HG03039 (cell line): ENCODE data around the gene NTRK2.

Source experiments
- ATAC-seq: cut with Tn5 transposase; IDR thresholded peaks from one replicate; pipeline ENCODE4 v1.9.1; 2021; ENCODE audit warnings: mild to moderate bottlenecking, moderate library complexity; ENCODE audit not compliant: unreplicated experiment

Gene NTRK2

DNA sequence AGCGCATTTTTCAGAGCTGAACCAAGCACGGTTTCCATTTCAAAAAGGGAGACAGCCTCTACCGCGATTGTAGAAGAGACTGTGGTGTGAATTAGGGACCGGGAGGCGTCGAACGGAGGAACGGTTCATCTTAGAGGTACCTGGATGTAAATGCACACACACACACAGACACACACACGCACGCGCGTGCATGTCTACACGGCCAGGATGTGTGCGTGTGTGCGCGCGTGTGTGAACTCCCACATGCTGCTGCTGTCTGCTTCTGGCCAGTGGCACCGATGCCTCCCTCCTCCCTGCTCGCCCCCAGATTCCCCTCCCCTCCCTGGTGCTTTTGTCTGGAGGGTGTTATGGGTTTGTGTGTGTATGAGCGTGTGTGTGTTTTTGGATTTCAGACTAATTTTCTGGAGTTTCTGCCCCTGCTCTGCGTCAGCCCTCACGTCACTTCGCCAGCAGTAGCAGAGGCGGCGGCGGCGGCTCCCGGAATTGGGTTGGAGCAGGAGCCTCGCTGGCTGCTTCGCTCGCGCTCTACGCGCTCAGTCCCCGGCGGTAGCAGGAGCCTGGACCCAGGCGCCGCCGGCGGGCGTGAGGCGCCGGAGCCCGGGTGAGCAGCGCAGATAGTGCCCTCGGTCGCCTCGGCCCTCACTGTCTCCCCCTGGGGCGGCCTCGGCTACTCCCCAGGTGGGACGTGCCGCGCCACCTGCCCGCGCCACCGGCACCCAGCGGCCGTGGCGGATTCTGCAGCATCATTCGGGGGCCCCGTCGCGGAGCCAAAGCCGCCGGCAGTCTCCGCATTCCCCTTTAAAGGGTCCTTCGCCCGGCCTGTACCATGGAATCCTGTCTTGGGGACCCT lies at the start of gene NTRK2:
TSS of gene NTRK2 (plus strand) at position 442 of the 850 bp plus-strand sequence. CDS start 1,020 bp downstream, outside the sequence.
- no peak for ATAC-seq

GRCh38 chr9:84620338-84620737 lies 49.2 kb upstream of the NTRK2 start:
- no peak for ATAC-seq

DNA sequence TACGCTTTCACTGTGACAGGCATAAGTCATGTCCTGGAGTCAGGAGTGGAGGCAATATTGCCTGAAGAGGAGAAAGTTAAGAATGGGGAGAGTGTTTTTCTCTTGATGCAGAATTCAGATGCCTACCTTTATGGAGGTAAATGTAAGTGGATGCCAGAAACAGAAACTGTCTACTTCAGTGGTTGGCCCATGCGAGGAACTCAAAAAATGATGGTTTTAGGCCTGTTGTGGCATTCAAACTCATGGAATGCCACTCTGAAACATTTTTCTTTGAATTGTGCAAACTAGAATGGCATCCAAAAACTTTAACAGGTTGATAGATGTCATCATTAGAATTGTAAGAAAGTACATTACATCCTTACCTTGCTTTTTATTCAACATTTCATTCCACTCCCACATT lies 47.7 kb upstream of the NTRK2 start:
- no peak for ATAC-seq

GRCh38 chr9:84622981-84623380 lies 46.5 kb upstream of the NTRK2 start:
- ATAC-seq = no peak

- no peak for ATAC-seq
These were observed 33.1 kb upstream of the NTRK2 start for GRCh38 chr9:84636436-84636835.

DNA sequence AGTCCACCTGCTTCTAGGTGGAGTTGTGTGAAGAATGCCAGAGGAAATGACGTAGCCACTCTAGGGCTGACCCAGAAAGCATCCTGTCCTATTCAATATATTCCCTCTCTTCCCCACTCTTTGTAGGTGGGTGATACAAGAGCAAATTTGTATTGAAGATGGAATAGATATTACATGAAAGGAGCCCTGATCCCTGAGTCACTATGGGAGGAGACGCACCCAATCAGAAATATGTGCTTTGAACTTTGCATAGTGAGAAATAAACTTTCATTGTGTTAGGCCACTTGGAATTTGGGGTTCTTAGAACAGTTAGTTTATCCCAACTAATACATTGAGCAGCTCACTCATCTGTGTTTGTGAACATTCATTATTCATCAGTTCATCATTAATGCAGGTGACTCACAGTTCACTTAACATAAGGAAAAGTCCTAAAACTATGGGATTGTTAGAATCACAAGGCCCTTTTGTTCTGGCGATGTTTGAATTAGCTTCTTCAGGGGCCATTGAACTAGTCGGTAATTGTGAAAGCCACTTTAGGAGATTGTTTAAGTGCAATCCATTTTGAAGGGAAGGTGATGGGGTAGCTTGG lies 26.9 kb upstream of the NTRK2 start:
- no peak for ATAC-seq

DNA sequence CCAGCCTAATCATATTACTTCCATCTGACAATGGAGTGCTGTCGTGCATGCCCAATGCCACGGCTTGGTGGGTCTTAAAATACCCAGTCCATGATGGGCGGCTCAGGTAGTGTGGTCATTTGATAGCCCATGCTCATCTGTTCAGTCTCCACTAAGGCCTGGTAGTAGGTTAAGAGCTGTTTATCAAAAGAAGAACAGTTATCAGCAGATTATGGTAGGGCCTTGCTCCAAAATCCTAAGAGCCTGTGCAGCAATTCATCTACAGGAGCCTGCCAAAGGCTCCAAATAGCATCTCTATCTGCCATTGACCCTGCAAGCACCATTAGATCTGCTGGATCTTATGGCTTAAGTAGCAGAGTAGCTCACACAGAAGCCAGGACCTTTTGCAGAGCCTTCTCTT lies 21.8 kb upstream of the NTRK2 start:
- no peak for ATAC-seq

DNA sequence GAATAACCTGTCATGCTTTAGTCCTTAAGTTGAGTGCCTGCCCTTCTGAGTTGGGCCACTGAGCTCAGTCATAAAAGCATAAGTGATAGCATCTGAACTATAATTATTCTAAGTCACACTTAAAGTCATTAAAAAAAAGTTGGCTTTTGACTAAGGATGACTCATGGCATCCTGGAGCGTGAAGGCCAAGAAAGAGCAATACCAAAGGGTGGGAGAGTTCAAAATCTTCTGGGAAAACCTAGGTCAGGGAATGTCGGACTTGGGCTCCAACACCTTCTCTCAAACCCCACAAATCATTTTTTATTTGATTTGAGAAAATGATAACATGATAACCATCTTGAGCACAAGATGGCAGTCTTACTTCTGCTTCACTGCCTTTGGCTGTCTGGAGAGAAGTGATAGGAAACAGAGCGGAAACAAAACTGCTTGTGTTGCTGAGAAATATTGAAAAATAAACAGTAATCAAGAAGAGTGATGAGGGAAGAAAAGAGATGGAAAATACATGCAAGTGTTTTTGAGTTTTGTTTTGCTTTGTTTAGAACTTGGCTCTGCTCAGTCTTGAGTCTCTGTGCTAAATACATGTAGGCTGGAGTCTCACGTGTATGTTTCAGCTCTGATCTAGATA lies 16.9 kb upstream of the NTRK2 start:
- no peak for ATAC-seq

GRCh38 chr9:84655447-84655846 lies 14.1 kb upstream of the NTRK2 start:
- ATAC-seq = no peak

DNA sequence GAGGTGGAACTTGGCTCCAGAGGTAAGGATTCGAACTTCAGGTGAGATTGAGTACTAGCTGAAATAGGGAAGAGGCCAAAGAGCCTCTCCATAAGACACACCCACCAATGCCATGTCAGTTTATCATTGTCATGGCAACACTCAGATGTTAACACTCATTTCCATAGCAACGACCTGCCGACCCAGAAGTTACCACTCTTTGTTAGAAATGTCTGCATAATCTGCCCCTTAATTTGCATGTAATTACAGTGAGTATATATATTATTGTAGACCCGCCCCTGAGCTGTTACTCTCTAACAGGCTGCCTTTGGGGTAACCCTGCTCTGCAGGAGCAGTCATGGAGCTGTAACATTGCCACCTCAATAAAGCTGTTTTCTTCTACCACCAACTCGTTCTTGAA lies 10.2 kb upstream of the NTRK2 start:
- ATAC-seq = no peak

GRCh38 chr9:84659773-84660172 lies 9.8 kb upstream of the NTRK2 start:
- no peak for ATAC-seq

DNA sequence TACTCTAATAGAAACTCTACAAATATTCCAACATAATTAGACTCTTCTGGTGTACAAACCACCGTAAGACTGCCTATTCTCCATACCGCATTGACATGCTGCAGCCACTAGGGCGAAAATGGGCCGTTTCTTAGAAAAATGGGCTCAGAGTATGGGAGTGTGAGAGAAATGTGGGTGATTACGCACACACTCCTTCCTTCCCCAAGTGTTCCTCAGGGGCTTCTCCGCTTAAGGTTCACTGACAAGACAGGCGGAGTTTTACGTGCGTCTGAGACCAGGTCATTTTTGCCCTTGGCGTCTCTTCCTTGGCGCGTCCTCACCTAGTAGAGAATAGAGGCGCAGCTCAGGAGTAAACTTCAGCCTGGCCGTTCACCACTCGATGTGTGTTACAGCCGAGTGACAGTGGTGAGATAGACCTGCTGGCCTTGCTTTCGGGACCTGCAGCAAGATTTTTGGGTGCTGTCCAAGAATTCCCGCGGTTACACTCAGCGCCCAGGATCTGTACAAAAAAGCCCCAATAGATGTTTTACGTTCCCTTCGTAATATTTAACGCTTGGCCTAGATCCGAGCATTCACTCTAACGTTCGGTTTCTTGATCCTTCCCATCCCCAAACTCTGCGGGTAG lies 1.8 kb upstream of the NTRK2 start:
- ATAC-seq = no peak

GRCh38 chr9:84668196-84669012 lies 1.1 kb upstream of the NTRK2 start:
- peak; percentile 65 for ATAC-seq

DNA sequence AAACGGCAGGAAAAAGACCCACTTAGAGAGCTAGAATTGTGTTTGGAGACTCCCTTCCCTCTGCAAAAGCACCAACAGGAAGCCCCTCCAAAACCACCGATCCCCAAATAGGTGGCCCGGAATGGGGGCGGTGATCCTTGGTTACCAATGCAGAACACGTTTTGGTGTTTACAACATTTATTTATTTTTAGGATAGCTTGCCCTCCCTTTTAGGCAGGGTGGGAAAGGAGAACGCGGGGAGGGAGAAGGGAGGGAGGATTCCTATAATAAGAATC lies 579 bp upstream of the NTRK2 start:
- ATAC-seq = no peak

DNA sequence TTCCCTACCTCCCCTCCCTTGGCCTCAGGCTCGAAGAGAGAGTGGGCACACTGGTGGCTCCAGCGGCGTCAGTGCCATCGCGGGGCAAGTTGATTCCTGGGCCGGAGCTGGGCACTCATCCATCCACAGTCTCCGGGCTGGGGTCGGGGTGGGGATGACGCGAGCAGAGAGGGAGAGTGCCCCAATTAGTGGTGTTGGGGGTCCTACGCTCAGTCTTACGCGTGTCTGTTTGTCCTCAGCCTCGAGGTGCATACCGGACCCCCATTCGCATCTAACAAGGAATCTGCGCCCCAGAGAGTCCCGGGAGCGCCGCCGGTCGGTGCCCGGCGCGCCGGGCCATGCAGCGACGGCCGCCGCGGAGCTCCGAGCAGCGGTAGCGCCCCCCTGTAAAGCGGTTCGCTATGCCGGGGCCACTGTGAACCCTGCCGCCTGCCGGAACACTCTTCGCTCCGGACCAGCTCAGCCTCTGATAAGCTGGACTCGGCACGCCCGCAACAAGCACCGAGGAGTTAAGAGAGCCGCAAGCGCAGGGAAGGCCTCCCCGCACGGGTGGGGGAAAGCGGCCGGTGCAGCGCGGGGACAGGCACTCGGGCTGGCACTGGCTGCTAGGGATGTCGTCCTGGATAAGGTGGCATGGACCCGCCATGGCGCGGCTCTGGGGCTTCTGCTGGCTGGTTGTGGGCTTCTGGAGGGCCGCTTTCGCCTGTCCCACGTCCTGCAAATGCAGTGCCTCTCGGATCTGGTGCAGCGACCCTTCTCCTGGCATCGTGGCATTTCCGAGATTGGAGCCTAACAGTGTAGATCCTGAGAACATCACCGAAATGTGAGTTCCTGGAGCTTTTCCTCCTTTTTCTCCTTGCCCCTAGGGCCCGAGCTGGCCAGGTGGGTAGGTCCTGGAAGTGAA lies 861 bp downstream of the NTRK2 start:
- no peak for ATAC-seq

GRCh38 chr9:84671586-84672521 lies 2.3 kb downstream of the NTRK2 start:
- ATAC-seq = no peak

GRCh38 chr9:84673806-84674205 lies 4.3 kb downstream of the NTRK2 start:
- no peak for ATAC-seq

GRCh38 chr9:84677080-84677479 lies 7.6 kb downstream of the NTRK2 start:
- no peak for ATAC-seq

GRCh38 chr9:84679571-84679970 lies 10.0 kb downstream of the NTRK2 start:
- no peak for ATAC-seq
